H1 (cell line): ENCODE measurements around the gene VAPA. TPM values are rescaled to one million over a fixed set of nuclear protein-coding genes. Genes with fewer than 3 reads are reported as not detected.

Source experiments
- CTCF ChIA-PET: fragments of 300-600 bp; sonication (Branson Sonifier 250); formaldehyde crosslinking; loops from one replicate; lab custom pipeline; 2021; ENCODE audit not compliant: partially characterized antibody; lab: Charles Lee
- POLR2A ChIA-PET: fragments of 300-600 bp; sonication (Branson Sonifier 250); formaldehyde crosslinking; loops from one replicate; lab custom pipeline; 2021; ENCODE audit warnings: inconsistent platforms; ENCODE audit not compliant: partially characterized antibody; lab: Charles Lee
- DNase-seq, 2 experiments: peaks; one replicate each; pipeline versions ENCODE4 v3.0.0 to v3.0.0-alpha.2; 2010 to 2022; ENCODE audit warnings: low spot score in 2 of 2, low read depth in 1 of 2, mixed read lengths in 1 of 2
- FAIRE-seq: peaks from 2 replicates; lab custom pipeline; 2011; peaks lifted over from hg19 to GRCh38; lab: Jason Lieb, UNC
- H2AFZ ChIP-seq: 2 replicates; pipeline ENCODE4 v1.8.1; 2012; ENCODE audit warnings: low read length, inconsistent platforms
- H2AK5ac ChIP-seq: 2 replicates; pipeline ENCODE4 v1.6.1; 2013; ENCODE audit warnings: low read depth, low read length
- H2BK120ac ChIP-seq: replicated peaks from 2 replicates; pipeline ENCODE3; 2013; ENCODE audit warnings: low read depth, low read length, inconsistent platforms
- H2BK12ac ChIP-seq: 2 replicates; pipeline ENCODE4 v1.6.1; 2013; ENCODE audit warnings: low read depth, low read length
- H2BK15ac ChIP-seq: 2 replicates; pipeline ENCODE4 v1.6.1; 2013; ENCODE audit warnings: low read length
- H2BK20ac ChIP-seq: 2 replicates; pipeline ENCODE4 v1.6.1; 2013; ENCODE audit warnings: low read length
- H2BK5ac ChIP-seq: 2 replicates; pipeline ENCODE4 v1.6.1; 2013; ENCODE audit warnings: low read depth, low read length
- H3K14ac ChIP-seq: 2 replicates; pipeline ENCODE4 v1.6.1; 2013; ENCODE audit warnings: inconsistent platforms; ENCODE audit not compliant: insufficient read length
- H3K18ac ChIP-seq: 2 replicates; pipeline ENCODE4 v1.6.1; 2013; ENCODE audit warnings: low read length; ENCODE audit errors: extremely low read depth
- H3K23ac ChIP-seq: 2 replicates; pipeline ENCODE4 v1.6.1; 2013; ENCODE audit warnings: inconsistent platforms; ENCODE audit not compliant: insufficient read length
- H3K23me2 ChIP-seq: 2 replicates; pipeline ENCODE4 v1.6.1; 2013; ENCODE audit warnings: low read depth, low read length
- H3K27ac ChIP-seq: 2 replicates; pipeline ENCODE4 v1.6.1; 2011; ENCODE audit warnings: low read depth, low read length, inconsistent platforms
- H3K27me3 ChIP-seq, 4 experiments: replicated peaks in 1 of 4; 1 replicate in 1 of 4; 2 replicates in 3 of 4; pipeline versions ENCODE4 v1.6.1 to v1.8.1; 2011 to 2013; ENCODE audit warnings: low read length in 3 of 4, mild to moderate bottlenecking in 3 of 4, inconsistent platforms in 2 of 4, mixed read lengths in 2 of 4, moderate library complexity in 1 of 4; ENCODE audit not compliant: control insufficient read depth in 3 of 4, insufficient read depth in 3 of 4; ENCODE audit errors: extremely low read depth in 1 of 4
- H3K36me3 ChIP-seq, 4 experiments: 2 replicates each; pipeline versions ENCODE4 v1.6.1 to v1.8.1; 2011 to 2013; ENCODE audit warnings: mild to moderate bottlenecking in 4 of 4, low read length in 3 of 4, moderate library complexity in 2 of 4, control low read depth in 1 of 4, inconsistent platforms in 1 of 4; ENCODE audit not compliant: insufficient read depth in 4 of 4, control insufficient read depth in 2 of 4
- H3K4ac ChIP-seq: replicated peaks from 2 replicates; pipeline ENCODE3; 2013; ENCODE audit warnings: low read length, low read depth, mixed read lengths, inconsistent platforms; ENCODE audit not compliant: insufficient read length
- H3K4me1 ChIP-seq, 4 experiments: replicated peaks in 1 of 4; 1 replicate in 1 of 4; 2 replicates in 3 of 4; pipeline versions ENCODE4 v1.6.1 to v1.8.1; 2011 to 2013; ENCODE audit warnings: low read length in 3 of 4, inconsistent platforms in 2 of 4, mixed read lengths in 1 of 4; ENCODE audit not compliant: insufficient read depth in 4 of 4, control insufficient read depth in 3 of 4
- H3K4me2 ChIP-seq, 2 experiments: 2 replicates each; pipeline versions ENCODE4 v1.6.1 to v1.8.1; 2011 to 2013; ENCODE audit warnings: low read depth in 2 of 2, low read length in 2 of 2, control low read depth in 1 of 2, inconsistent platforms in 1 of 2, mild to moderate bottlenecking in 1 of 2; ENCODE audit not compliant: insufficient read depth in 1 of 2
- H3K4me3 ChIP-seq, 4 experiments: fragments of 200-600, 300-600 bp in 1 of 4; sonication (generic), shearing (Covaris generic), sonication (Bioruptor Twin) in 1 of 4; 2 replicates each; pipeline versions ENCODE4 v1.5.1 to v1.8.1; 2011 to 2016; ENCODE audit warnings: low read length in 4 of 4, low read depth in 3 of 4, control low read depth in 2 of 4, inconsistent platforms in 2 of 4, mild to moderate bottlenecking in 2 of 4, mixed read lengths in 1 of 4, moderate library complexity in 1 of 4; ENCODE audit not compliant: insufficient read depth in 2 of 4; ENCODE audit errors: extremely low read depth in 1 of 4
- H3K56ac ChIP-seq: replicated peaks from 2 replicates; pipeline ENCODE3; 2013; ENCODE audit warnings: low read depth, mild to moderate bottlenecking, mixed read lengths, low read length, inconsistent platforms; ENCODE audit not compliant: insufficient read length
- H3K79me1 ChIP-seq: 2 replicates; pipeline ENCODE4 v1.6.1; 2013; ENCODE audit warnings: low read depth, low read length, control low read depth
- H3K79me2 ChIP-seq, 2 experiments: 2 replicates each; pipeline versions ENCODE4 v1.6.1 to v1.8.1; 2012 to 2013; ENCODE audit warnings: low read length in 2 of 2, mild to moderate bottlenecking in 2 of 2, inconsistent platforms in 1 of 2; ENCODE audit not compliant: insufficient read depth in 2 of 2, control insufficient read depth in 1 of 2
- H3K9ac ChIP-seq, 4 experiments: replicated peaks in 1 of 4; 1 replicate in 1 of 4; 2 replicates in 3 of 4; pipeline versions ENCODE4 v1.6.1 to v1.8.1; 2011 to 2013; ENCODE audit warnings: low read depth in 3 of 4, low read length in 3 of 4, control low read depth in 2 of 4, mild to moderate bottlenecking in 2 of 4, moderate library complexity in 2 of 4, inconsistent platforms in 1 of 4; ENCODE audit errors: extremely low read depth in 1 of 4
- H3K9me3 ChIP-seq, 2 experiments: 2 replicates each; pipeline versions ENCODE4 v1.6.1 to v1.8.1; 2012 to 2013; ENCODE audit warnings: mild to moderate bottlenecking in 2 of 2, moderate library complexity in 2 of 2, control low read depth in 1 of 2, inconsistent platforms in 1 of 2, low read depth in 1 of 2, low read length in 1 of 2, mixed read lengths in 1 of 2; ENCODE audit not compliant: insufficient read depth in 2 of 2
- H4K20me1 ChIP-seq, 2 experiments: replicated peaks in 1 of 2; 2 replicates each; pipeline versions ENCODE3 to v1.8.1; 2011 to 2013; ENCODE audit warnings: inconsistent platforms in 2 of 2, low read length in 2 of 2, mild to moderate bottlenecking in 1 of 2; ENCODE audit not compliant: insufficient read depth in 2 of 2, control insufficient read depth in 1 of 2
- H4K5ac ChIP-seq: 2 replicates; pipeline ENCODE4 v1.6.1; 2013; ENCODE audit warnings: low read length, low read depth, mixed read lengths, inconsistent platforms; ENCODE audit not compliant: insufficient read length
- H4K8ac ChIP-seq: 2 replicates; pipeline ENCODE4 v1.8.0; 2013; ENCODE audit warnings: mild to moderate bottlenecking, moderate library complexity, low read length, inconsistent platforms; ENCODE audit not compliant: insufficient read depth; ENCODE audit errors: extremely low read depth
- H4K91ac ChIP-seq: replicated peaks from 2 replicates; pipeline ENCODE3; 2013; ENCODE audit warnings: low read length, mixed read lengths, inconsistent platforms; ENCODE audit not compliant: insufficient read length
- ATF2 ChIP-seq: IDR thresholded peaks from 2 replicates; pipeline ENCODE4 v1.6.1; 2012; ENCODE audit warnings: low read length, inconsistent platforms
- EZH2 ChIP-seq: fragments of 200-600 bp; sonication (generic); IDR thresholded peaks from 2 replicates; pipeline ENCODE4 v1.7.1; 2012; ENCODE audit warnings: low read depth, mild to moderate bottlenecking, moderate library complexity, low read length, inconsistent platforms; ENCODE audit not compliant: severe bottlenecking
- KDM1A ChIP-seq: fragments of 200-600, 300-600 bp; sonication (generic); IDR thresholded peaks from 2 replicates; pipeline ENCODE4 v1.7.1; 2016; ENCODE audit warnings: mild to moderate bottlenecking, low read length, borderline replicate concordance
- SIX5 ChIP-seq: IDR thresholded peaks from 2 replicates; pipeline ENCODE4 v1.6.1; 2011; ENCODE audit warnings: mild to moderate bottlenecking, low read depth, low read length
- SP2 ChIP-seq: IDR thresholded peaks from 2 replicates; pipeline ENCODE4 v1.6.1; 2012; ENCODE audit warnings: mild to moderate bottlenecking, low read length, inconsistent platforms
- SP4 ChIP-seq: IDR thresholded peaks from 2 replicates; pipeline ENCODE4 v1.6.1; 2012; ENCODE audit warnings: low read length, inconsistent platforms
- TAF7 ChIP-seq: optimal IDR thresholded peaks from 2 replicates; pipeline ENCODE3; 2011; ENCODE audit warnings: low read depth, mild to moderate bottlenecking, inconsistent platforms, low read length, moderate library complexity, borderline replicate concordance
- TCF12 ChIP-seq: IDR thresholded peaks from 2 replicates; pipeline ENCODE4 v1.6.1; 2011; ENCODE audit warnings: low read depth, mild to moderate bottlenecking, low read length
- polyA plus RNA-seq, 7 experiments: library from polyadenylated mRNA; depleted of rRNA in 3 of 7; stranded (reverse) in 5 of 7; unstranded in 2 of 7; fragments of >200 nt in 5 of 7; fragments of 200-250 nt in 2 of 7; gene quantifications; 1 replicate in 5 of 7; 2 replicates in 1 of 7; 4 replicates in 1 of 7; pipeline versions ENCODE4 v1.2.1 to v1.2.3, GENCODE V29; 2011 to 2013; ENCODE audit warnings: missing spikeins in 2 of 7, mixed read lengths in 2 of 7
- total RNA-seq: library from RNA; stranded (reverse); fragmentation: NEBNext Ultra II Directional; extraction: Animal tissue kit (Norgen Biotek cat#: 25700); gene quantifications from 2 replicates; pipeline ENCODE4 v1.2.1, GENCODE V29; 2021

The VAPA gene
- total and polyA plus RNA-seq, 2 of the 8 experiments (the other 6 are each of a cell fraction or from before 2014, with no cell fraction given): 79.7 to 130 TPM

DNA sequence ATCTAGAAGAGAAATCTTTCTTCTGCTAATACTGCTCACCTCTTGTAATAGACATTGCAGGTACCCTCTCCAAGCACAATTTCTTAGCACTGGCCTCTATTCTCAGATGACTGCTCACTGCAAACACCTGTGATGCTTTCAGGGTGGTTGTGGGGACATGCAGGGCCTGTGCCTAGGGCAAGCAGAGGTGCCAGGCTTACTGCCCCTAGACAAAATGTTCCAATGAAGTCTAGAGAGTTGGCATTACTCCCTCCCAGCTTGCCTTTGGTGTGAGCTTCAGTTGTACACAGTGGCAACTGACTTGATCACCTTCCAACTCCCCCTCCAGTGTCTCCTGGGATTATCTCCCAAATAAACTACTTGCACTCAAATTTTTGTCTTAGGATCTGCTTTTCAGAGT lies 41.0 kb upstream of the VAPA start:
- FAIRE-seq: no peak
- TF ChIP-seq TAF7 (no peak), EZH2 (no peak), SIX5 (no peak), SP4 (no peak), KDM1A (no peak), ATF2 (no peak), TCF12 (no peak), SP2 (no peak)
- POLR2A ChIA-PET: interaction anchor here (2.0 kb wide), 1 partner anchor 13 kb away, joined by 6 read pairs; the partner anchor contains the start of gene TXNDC2

More for the DNA sequence above, 41.0 kb upstream of the VAPA start:
- no peaks in the 10 kb centered on the region for H3K36me3 ChIP-seq
- H3K27me3 ChIP-seq: no peaks in the 10 kb centered on the region
- CTCF ChIA-PET: no interaction called here
- H3K79me1 ChIP-seq: no peaks in the 10 kb centered on the region
- no peak overlapping the region for H2BK5ac ChIP-seq
- no peak overlapping the region for H3K56ac ChIP-seq
- H3K4me2 ChIP-seq: no peak overlapping the region
- no peak overlapping the region for H4K8ac ChIP-seq
- H2AK5ac ChIP-seq: no peak overlapping the region
- H2BK15ac ChIP-seq: no peak overlapping the region
- no peak overlapping the region for H2BK120ac ChIP-seq
- no peak overlapping the region for H2BK12ac ChIP-seq
- H3K23me2 ChIP-seq: no peaks in the 10 kb centered on the region
- no peak overlapping the region for H2AFZ ChIP-seq
- H2BK20ac ChIP-seq: no peak overlapping the region
- no peaks in the 10 kb centered on the region for H3K79me2 ChIP-seq
- H3K4ac ChIP-seq: no peak overlapping the region
- no peak overlapping the region for H4K91ac ChIP-seq
- DNase-seq: no peak
- no peak overlapping the region for H3K23ac ChIP-seq
- H3K9me3 ChIP-seq: no peaks in the 10 kb centered on the region
- no peak overlapping the region for H3K27ac ChIP-seq
- H3K14ac ChIP-seq: no peak overlapping the region
- H4K20me1 ChIP-seq: no peaks in the 10 kb centered on the region
- H3K4me1 ChIP-seq: peaks cover 0 to 14% (median 7%) of the 10 kb centered on the region in 4 experiments; a peak in 4 of 7 replicates
- H3K4me3 ChIP-seq: no peak overlapping the region
- no peak overlapping the region for H4K5ac ChIP-seq
- H3K18ac ChIP-seq: no peak overlapping the region
- H3K9ac ChIP-seq: no peak overlapping the region
